Keratinocyte (primary cell): ENCODE measurements around the gene HRC.

Experiments used
- EZH2 ChIP-seq: IDR thresholded peaks from one replicate; pipeline ENCODE4 v1.6.1; 2012; ENCODE audit warnings: inconsistent platforms, mild to moderate bottlenecking, low read length, moderate library complexity
- TF ChIP-seq, protein P1 (sequence below), 3 experiments: IDR thresholded peaks in 1 of 3; conservative IDR thresholded peaks in 1 of 3; optimal IDR thresholded peaks in 1 of 3; 2 replicates in 2 of 3; 3 replicates in 1 of 3; pipeline versions ENCODE3 to v1.5.1; 2011; ENCODE audit warnings: low read length in 3 of 3, mild to moderate bottlenecking in 3 of 3, moderate library complexity in 2 of 3, control low read depth in 1 of 3, inconsistent platforms in 1 of 3; ENCODE audit not compliant: insufficient read depth in 2 of 3; ENCODE audit errors: extremely low read depth in 1 of 3

DNA sequence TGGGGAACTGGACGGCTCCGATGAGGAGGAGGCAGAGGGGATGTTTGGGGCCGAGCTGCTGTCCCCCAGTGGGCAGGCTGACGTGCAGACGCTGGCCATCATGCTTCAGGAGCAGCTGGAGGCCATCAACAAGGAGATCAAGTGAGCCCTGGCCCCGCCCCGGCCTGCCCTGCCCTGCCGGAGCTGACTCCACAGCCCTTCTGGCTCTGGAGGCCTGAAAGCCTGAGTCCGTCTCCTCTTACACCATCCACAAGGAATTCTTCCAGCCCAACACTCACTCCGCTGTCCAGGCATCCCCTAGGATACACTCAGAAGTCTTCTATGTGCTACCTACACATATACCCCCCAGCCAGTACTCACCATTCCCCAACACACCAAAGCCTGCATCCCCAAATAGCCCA lies 18.4 kb downstream of the HRC start:
- TF ChIP-seq, protein P1, sequence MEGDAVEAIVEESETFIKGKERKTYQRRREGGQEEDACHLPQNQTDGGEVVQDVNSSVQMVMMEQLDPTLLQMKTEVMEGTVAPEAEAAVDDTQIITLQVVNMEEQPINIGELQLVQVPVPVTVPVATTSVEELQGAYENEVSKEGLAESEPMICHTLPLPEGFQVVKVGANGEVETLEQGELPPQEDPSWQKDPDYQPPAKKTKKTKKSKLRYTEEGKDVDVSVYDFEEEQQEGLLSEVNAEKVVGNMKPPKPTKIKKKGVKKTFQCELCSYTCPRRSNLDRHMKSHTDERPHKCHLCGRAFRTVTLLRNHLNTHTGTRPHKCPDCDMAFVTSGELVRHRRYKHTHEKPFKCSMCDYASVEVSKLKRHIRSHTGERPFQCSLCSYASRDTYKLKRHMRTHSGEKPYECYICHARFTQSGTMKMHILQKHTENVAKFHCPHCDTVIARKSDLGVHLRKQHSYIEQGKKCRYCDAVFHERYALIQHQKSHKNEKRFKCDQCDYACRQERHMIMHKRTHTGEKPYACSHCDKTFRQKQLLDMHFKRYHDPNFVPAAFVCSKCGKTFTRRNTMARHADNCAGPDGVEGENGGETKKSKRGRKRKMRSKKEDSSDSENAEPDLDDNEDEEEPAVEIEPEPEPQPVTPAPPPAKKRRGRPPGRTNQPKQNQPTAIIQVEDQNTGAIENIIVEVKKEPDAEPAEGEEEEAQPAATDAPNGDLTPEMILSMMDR (optimal IDR thresholded peaks at IDR 0.05 in 1 of 3, IDR thresholded peaks at IDR 0.05 in 1 of 3, conservative IDR thresholded peaks at IDR 0.05 in 1 of 3; ENCODE audit: extremely low read depth in 1 of 3, insufficient read depth in 2 of 3, low read length in 3 of 3): no peak
- no peak for TF ChIP-seq EZH2
